ENCODE measurements around the gene SLC7A14. TPM values are rescaled to one million over a fixed set of nuclear protein-coding genes. Genes with fewer than 3 reads are reported as not detected.

The SLC7A14 gene
- total and polyA plus RNA-seq, 2 donors (not counting 1 experiment from before 2014, with no cell fraction given): not detected

DNA sequence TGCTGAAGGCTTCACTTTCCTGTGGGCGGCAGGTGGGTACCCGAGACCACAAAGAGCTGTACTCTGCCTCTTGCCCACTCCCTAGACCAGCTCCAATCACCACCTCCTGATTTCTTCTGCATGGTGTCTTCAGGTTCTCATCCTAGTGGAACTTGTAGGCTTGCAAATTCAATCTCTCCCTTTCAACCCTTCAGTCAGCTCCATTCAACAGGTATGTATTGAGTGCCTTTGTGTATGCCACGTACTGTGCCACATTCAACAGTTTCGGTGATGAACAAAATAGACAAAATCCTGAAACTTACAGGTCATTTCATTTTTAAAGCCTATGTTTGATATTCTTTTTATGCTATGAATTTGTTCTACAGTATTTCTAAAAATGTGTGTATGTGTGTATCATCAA is 172.6 kb downstream of the SLC7A14 start:
- POLR2A ChIA-PET: no interaction called here
- H3K79me2 ChIP-seq (ENCODE audit: control insufficient read depth, insufficient read depth, low read length): no peaks in the 10 kb centered on the region
- Mint-ChIP-seq H3K27me3 (peaks cover 16% of the 10 kb centered on the region), H3K4me3 (no peak overlapping the region), H3K4me1 (peaks cover 4% of the 10 kb centered on the region), H3K9me3 (ENCODE audit: insufficient read depth) (no peaks in the 10 kb centered on the region), H3K27ac (no peak overlapping the region)
- peaks cover 3% of the 10 kb centered on the region in 2 donors for H3K4me1 ChIP-seq (ENCODE audit: control insufficient read depth in 2 of 2, insufficient read depth in 2 of 2, low read length in 2 of 2)
- DNase-seq: no peak
- H3K9ac ChIP-seq (ENCODE audit: low read length): no peak overlapping the region
- ATAC-seq (ENCODE audit: low read depth): no peak
- CTCF ChIA-PET: interaction anchor here (1.0 to 10.1 kb wide), 22 partner anchors 14 to 398 kb away, joined by 3 to 120 read pairs (median 5); partner anchors contain the start of gene SKIL
- no peak for TF ChIP-seq EZH2 (IDR thresholded peaks at IDR 0.05; ENCODE audit: borderline replicate concordance, insufficient read depth, low read depth, low read length, poor library complexity, severe bottlenecking)
- TF ChIP-seq, protein P1, sequence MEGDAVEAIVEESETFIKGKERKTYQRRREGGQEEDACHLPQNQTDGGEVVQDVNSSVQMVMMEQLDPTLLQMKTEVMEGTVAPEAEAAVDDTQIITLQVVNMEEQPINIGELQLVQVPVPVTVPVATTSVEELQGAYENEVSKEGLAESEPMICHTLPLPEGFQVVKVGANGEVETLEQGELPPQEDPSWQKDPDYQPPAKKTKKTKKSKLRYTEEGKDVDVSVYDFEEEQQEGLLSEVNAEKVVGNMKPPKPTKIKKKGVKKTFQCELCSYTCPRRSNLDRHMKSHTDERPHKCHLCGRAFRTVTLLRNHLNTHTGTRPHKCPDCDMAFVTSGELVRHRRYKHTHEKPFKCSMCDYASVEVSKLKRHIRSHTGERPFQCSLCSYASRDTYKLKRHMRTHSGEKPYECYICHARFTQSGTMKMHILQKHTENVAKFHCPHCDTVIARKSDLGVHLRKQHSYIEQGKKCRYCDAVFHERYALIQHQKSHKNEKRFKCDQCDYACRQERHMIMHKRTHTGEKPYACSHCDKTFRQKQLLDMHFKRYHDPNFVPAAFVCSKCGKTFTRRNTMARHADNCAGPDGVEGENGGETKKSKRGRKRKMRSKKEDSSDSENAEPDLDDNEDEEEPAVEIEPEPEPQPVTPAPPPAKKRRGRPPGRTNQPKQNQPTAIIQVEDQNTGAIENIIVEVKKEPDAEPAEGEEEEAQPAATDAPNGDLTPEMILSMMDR (IDR thresholded peaks at IDR 0.05): no peak
- no peak overlapping the region for H3K4me2 ChIP-seq (replicated peaks; ENCODE audit: low read depth, low read length, poor library complexity, severe bottlenecking)
- no CpG with 5 or more reads among the region's 4 CpGs for WGBS (ENCODE audit: insufficient coverage)
- H3K9me3 ChIP-seq (ENCODE audit: control extremely low read depth in 1 of 3, control insufficient read depth in 2 of 3, insufficient read depth in 1 of 3, low read length in 2 of 3): no peaks in the 10 kb centered on the region
- H3K27me3 ChIP-seq (replicated peaks in 1 of 4; ENCODE audit: control extremely low read depth in 1 of 4, control insufficient read depth in 3 of 4, insufficient read depth in 4 of 4, low read length in 3 of 4): peaks cover 0 to 9% (median 8%) of the 10 kb centered on the region in 4 experiments
- H3K36me3 ChIP-seq (replicated peaks in 1 of 2; ENCODE audit: control extremely low read depth in 1 of 2, control insufficient read depth in 1 of 2, extremely low read depth in 1 of 2, insufficient read depth in 2 of 2, low read length in 1 of 2): no peaks in the 10 kb centered on the region
- no peak overlapping the region for H2AFZ ChIP-seq (ENCODE audit: insufficient read depth, low read depth, low read length, poor library complexity, severe bottlenecking)
- intact Hi-C loops (cut with micrococcal nuclease): loop anchor here (5.0 to 10.0 kb wide), 5 partner anchors 41 to 651 kb away; partner anchors contain the start of genes GPR160, LRRC31 and SKIL
- H3K4me3 ChIP-seq (ENCODE audit: control extremely low read depth in 1 of 5, extremely low read depth in 1 of 5, insufficient read depth in 1 of 5, low read depth in 2 of 5, low read length in 4 of 5): no peak overlapping the region
- H3K27ac ChIP-seq (ENCODE audit: low read length in 2 of 2): no peak overlapping the region
- H4K20me1 ChIP-seq (ENCODE audit: control insufficient read depth, insufficient read depth, low read length, poor library complexity, severe bottlenecking): no peaks in the 10 kb centered on the region

DNA sequence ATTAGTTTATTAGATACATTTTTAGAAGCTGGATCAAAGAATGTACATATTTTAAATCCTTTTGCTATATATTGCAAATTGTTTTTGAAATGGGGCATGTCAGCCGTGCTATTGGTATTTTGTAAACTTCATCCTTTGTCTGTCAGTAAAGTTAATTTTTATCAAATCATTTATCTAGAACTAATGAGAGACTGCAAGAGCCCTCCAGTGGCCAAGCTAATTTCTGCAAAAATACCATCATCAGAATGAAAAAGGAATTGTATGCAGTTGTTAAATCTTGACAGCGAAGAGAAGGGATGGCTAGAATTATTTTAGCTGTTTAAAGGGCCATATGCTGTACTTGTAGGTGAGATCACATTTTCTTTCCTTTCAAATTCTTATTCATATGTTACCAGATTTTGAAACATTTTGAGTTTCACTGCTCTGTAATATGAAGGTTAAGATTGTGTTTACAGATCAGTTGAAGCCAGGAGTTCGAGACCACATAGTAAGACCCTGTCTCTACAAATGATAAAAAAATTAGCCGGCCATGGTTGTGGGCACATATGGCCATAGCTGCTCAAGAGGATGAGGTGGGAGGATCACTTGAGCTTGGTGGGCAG is 175.3 kb downstream of the SLC7A14 start:
- CTCF ChIA-PET: interaction anchor here (0.6 to 10.1 kb wide), 24 partner anchors 16 to 648 kb away, joined by 3 to 120 read pairs (median 6); partner anchors contain the start of gene SKIL
- H3K27me3 Mint-ChIP-seq: no peaks in the 10 kb centered on the region
- 100% methylated on average over 1 of the region's 4 CpGs for WGBS (ENCODE audit: insufficient coverage)
- intact Hi-C loops (cut with micrococcal nuclease): loop anchor here (1.0 to 10.0 kb wide), 6 partner anchors 38 to 648 kb away; partner anchors contain the start of genes GPR160, LRRC31 and SKIL
- DNase-seq (peak; percentile 50), ATAC-seq (ENCODE audit: low read depth) (no peak)
- H3K4me1 Mint-ChIP-seq: peaks cover 2% of the 10 kb centered on the region
- no peaks in the 10 kb centered on the region for H3K9me3 Mint-ChIP-seq (ENCODE audit: insufficient read depth)
- no peak overlapping the region for H3K27ac Mint-ChIP-seq
- H3K9me3 ChIP-seq (ENCODE audit: control extremely low read depth in 1 of 3, control insufficient read depth in 2 of 3, insufficient read depth in 1 of 3, low read length in 2 of 3): no peaks in the 10 kb centered on the region
- POLR2A ChIA-PET: interaction anchor here (0.5 to 0.7 kb wide), 3 partner anchors 11 to 54 kb away, joined by 3 to 5 read pairs (median 3); partner anchors contain the start of gene SKIL
- no peak overlapping the region for H2AFZ ChIP-seq (ENCODE audit: insufficient read depth, low read depth, low read length, poor library complexity, severe bottlenecking)
- no peaks in the 10 kb centered on the region for H4K20me1 ChIP-seq (ENCODE audit: control insufficient read depth, insufficient read depth, low read length, poor library complexity, severe bottlenecking)
- H3K4me1 ChIP-seq (ENCODE audit: control insufficient read depth in 2 of 2, insufficient read depth in 2 of 2, low read length in 2 of 2): no peaks in the 10 kb centered on the region
- no peak overlapping the region for H3K27ac ChIP-seq (ENCODE audit: low read length in 2 of 2)
- no peaks in the 10 kb centered on the region for H3K36me3 ChIP-seq (replicated peaks in 1 of 2; ENCODE audit: control extremely low read depth in 1 of 2, control insufficient read depth in 1 of 2, extremely low read depth in 1 of 2, insufficient read depth in 2 of 2, low read length in 1 of 2)
- H3K27me3 ChIP-seq (replicated peaks in 1 of 4; ENCODE audit: control extremely low read depth in 1 of 4, control insufficient read depth in 3 of 4, insufficient read depth in 4 of 4, low read length in 3 of 4): no peaks in the 10 kb centered on the region
- H3K4me3 ChIP-seq (ENCODE audit: control extremely low read depth in 1 of 5, extremely low read depth in 1 of 5, insufficient read depth in 1 of 5, low read depth in 2 of 5, low read length in 4 of 5): no peak overlapping the region
- no peak overlapping the region for H3K4me3 Mint-ChIP-seq
- no peak for TF ChIP-seq EZH2 (IDR thresholded peaks at IDR 0.05; ENCODE audit: borderline replicate concordance, insufficient read depth, low read depth, low read length, poor library complexity, severe bottlenecking)
- TF ChIP-seq, protein P1 (IDR thresholded peaks at IDR 0.05): peak; percentile 65
- H3K79me2 ChIP-seq (ENCODE audit: control insufficient read depth, insufficient read depth, low read length): no peaks in the 10 kb centered on the region
- no peak overlapping the region for H3K9ac ChIP-seq (ENCODE audit: low read length)
- H3K4me2 ChIP-seq (replicated peaks; ENCODE audit: low read depth, low read length, poor library complexity, severe bottlenecking): no peak overlapping the region
